Activated CD4-positive, alpha-beta T cell treated with anti-CD3 and anti-CD28 coated beads for 24 hours (primary cell): ENCODE measurements around the gene LAMC2.

ENCODE experiments used
- DNase-seq, 2 donors: peaks; one replicate each; pipeline ENCODE4 v3.0.0-alpha.2; 2020; ENCODE audit warnings: low read depth in 2 of 2

Gene LAMC2

GRCh38 chr1:183173828-183174227 lies 12.2 kb upstream of the LAMC2 start:
- DNase-seq: no peak

DNA sequence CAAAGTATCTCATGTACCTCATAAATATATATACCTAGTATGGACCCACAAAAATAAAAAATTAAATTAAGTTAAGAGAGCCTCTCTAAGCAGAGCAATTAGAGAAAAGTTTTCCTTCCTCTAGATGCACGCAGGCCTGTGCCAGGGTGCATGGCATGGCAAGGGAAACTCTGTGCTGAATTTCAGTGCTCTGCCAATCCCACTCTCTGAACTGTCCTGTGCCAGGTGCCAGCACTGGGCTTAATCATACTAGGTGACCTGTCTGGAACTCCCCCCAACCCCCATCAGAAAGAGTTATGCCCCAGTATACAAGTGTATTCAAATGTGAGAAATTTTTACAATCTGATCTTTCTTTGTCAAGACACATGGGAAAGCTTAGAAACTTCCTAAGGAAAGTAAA lies 10.4 kb upstream of the LAMC2 start:
- DNase-seq: no peak

- no peak for DNase-seq
Observed at GRCh38 chr1:183178545-183178944, 7.5 kb upstream of the LAMC2 start.

DNA sequence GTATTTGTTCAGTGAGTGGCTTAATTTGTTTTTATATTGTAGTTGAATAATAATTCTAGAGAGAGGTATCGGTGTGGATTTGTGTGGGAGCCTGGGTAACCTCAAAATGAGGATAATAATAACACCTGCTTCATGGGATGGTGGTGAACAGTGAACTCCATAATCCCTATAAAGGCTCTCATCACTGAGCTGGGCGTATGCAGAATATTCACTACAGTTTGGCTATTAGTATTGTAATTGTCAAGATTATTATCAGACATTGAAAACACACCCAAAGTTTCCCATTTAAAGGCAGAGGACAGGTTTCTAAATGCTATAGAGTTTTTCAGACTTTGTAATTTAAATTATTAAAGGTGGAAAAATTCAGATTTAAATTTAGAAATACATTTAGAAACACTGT lies 7.0 kb upstream of the LAMC2 start:
- DNase-seq: no peak

GRCh38 chr1:183180218-183180617 lies 5.8 kb upstream of the LAMC2 start:
- DNase-seq: no peak

- no peak for DNase-seq
Observed at GRCh38 chr1:183180634-183181056, 5.4 kb upstream of the LAMC2 start.

GRCh38 chr1:183186841-183187240 lies 777 bp downstream of the LAMC2 start:
- no peak for DNase-seq

DNA sequence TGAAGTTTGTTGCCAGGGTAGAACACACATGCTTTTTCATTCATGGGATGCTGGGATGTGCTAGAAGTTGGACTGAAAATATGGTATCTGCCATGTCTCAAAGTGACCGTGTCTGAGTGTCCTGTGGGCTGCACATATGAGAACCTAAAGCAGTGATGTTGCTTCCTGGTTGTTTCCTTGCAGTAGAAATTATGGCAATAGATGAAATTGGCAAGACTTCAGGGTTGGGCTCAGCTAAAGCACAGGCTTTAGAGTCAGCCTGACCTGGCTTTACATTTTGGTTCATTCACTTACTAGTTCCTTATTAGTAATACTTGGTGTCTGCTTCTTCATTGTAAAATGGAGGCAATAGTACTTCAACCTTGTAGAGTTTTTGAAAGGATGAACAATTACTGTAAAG lies 2.2 kb downstream of the LAMC2 start:
- no peak for DNase-seq

- DNase-seq: no peak
Observed at GRCh38 chr1:183191833-183192232, 5.8 kb downstream of the LAMC2 start.

- DNase-seq: no peak
Observed at GRCh38 chr1:183193963-183194525, 8.0 kb downstream of the LAMC2 start.

GRCh38 chr1:183194527-183195141 lies 8.6 kb downstream of the LAMC2 start:
- no peak for DNase-seq

- no peak for DNase-seq
Observed at GRCh38 chr1:183195142-183195574, 9.1 kb downstream of the LAMC2 start.

GRCh38 chr1:183197762-183198161 lies 11.7 kb downstream of the LAMC2 start:
- DNase-seq: no peak

GRCh38 chr1:183198463-183198862 lies 12.4 kb downstream of the LAMC2 start:
- DNase-seq: no peak

- no peak for DNase-seq
Observed at GRCh38 chr1:183199304-183199703, 13.2 kb downstream of the LAMC2 start.

- DNase-seq: no peak
Observed at GRCh38 chr1:183200451-183200850, 14.4 kb downstream of the LAMC2 start.

GRCh38 chr1:183203094-183203493 lies 17.0 kb downstream of the LAMC2 start:
- no peak for DNase-seq

DNA sequence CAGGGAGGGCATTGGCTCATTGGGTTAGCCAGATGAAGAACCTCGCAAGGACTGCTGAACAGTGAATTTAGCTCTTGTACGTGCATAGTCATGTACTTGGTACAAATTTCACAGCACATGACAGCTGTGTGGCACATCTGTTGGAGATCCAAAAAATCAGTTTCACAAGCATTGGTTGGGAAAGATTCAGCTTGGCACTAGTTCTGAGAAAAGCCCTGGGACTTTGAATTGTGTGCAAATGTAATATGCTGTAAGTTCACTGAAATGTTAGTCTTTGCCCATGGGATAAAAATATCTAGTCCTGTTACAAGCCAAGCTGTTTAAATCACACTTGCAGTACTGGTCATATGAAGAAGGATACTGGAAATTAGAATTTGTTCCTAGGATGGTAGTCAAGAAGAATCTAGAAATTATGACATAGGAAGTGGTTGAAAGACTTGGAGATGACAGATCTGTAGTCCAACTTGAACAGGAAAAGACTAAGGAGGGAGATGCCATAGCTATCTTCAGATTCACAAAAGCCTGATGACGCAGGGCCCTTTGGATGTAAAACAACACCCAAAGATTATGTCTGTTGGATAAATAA lies 19.2 kb downstream of the LAMC2 start:
- DNase-seq: no peak

- DNase-seq: no peak
Observed at GRCh38 chr1:183206538-183207122, 20.6 kb downstream of the LAMC2 start.

DNA sequence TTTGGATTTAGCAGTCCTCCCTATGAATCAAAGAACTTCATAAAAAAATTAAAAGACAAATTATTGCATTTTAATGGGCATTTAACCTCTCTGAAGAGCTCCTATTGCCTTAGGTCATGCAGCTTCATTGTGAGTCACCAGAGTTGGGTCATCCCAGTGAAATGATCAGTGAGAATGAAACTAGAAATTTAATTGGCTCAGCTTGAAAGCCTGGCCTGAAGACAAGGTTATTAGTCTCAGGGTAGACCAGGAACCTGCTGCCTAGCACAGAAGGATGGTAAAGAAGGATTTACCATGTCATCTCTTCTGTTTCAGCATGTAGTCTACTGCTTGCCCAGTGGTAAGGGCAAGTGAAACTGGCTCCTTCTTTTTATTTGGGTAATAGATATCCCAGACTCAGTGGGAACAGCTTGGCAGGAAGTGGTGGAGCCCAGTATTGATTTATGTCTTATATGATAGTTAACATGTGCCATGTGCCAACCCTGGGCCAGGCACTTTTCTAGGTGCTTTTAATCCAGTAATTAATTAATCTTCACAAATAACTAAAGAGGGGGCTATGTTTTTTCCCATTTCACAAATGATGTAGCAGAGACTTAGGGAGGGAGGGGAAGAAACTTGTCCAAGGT lies 23.6 kb downstream of the LAMC2 start:
- DNase-seq: no peak

DNA sequence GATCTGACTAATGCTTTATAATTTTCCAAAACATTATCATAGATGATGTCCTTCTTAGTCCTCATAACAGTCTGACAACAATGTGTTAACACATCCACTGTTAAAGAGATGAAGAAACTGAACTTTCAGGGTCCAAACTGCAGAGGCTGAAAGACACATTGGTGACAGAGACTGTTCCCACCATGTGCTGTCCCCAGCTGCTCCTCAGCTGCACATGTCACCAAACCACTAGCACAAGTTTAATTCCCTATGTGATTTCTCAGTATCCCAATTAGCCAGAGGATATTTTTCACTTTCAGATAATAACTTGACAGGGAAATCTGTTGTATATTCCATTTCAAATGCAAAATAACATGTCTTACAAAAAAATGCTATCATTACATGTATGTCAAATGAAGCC lies 24.6 kb downstream of the LAMC2 start:
- no peak for DNase-seq

DNA sequence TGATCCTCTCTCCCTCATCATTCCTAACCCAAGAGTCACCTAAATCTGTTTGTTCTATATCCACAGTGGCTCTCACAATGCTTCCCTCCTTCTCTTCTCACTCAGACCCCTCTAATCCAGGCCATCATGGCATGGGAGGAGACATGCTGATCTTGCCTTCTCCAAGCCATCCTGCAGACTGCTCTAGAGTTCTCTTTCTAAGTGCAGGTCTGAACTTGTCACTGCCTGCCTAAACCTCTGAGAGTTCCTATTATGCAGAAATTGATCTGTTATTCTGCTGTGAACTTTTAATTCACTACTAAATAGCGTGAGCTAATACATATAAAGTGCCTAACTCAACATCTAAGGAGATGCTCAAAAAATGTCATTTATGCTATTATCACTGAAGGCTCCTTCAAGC lies 26.8 kb downstream of the LAMC2 start:
- no peak for DNase-seq
